Fibroblast of peridontal ligament (primary cell): Measurements from ENCODE around the gene GPR17.

Source experiments
- DNase-seq: peaks from one replicate; pipeline ENCODE4 v3.0.0-alpha.2; 2010; ENCODE audit errors: extremely low read depth

Gene GPR17

GRCh38 chr2:127645395-127646291, at the start of gene GPR17:
Gene GPR17, plus strand, starts transcription at chr2:127646153. Its CDS starts 4,583 bp downstream, at chr2:127650736.
- no peak for DNase-seq

GRCh38 chr2:127596311-127597045, 49.5 kb upstream of the GPR17 start:
- no peak for DNase-seq

- DNase-seq = no peak
Observed at GRCh38 chr2:127597046-127597983, 48.6 kb upstream of the GPR17 start.

- DNase-seq = no peak
Observed at GRCh38 chr2:127597984-127598380, 48.0 kb upstream of the GPR17 start.

- no peak for DNase-seq
Observed at GRCh38 chr2:127598711-127599110, 47.2 kb upstream of the GPR17 start.

- DNase-seq = no peak
Observed at GRCh38 chr2:127599211-127599610, 46.7 kb upstream of the GPR17 start.

- DNase-seq = no peak
Observed at GRCh38 chr2:127604986-127605385, 41.0 kb upstream of the GPR17 start.

GRCh38 chr2:127605691-127606263, 40.2 kb upstream of the GPR17 start:
- no peak for DNase-seq

- no peak for DNase-seq
Observed at GRCh38 chr2:127606625-127607398, 39.1 kb upstream of the GPR17 start.

- no peak for DNase-seq
Observed at GRCh38 chr2:127607399-127607908, 38.5 kb upstream of the GPR17 start.

- no peak for DNase-seq
Observed at GRCh38 chr2:127608061-127609030, 37.6 kb upstream of the GPR17 start.

- no peak for DNase-seq
Observed at GRCh38 chr2:127609031-127609751, 36.8 kb upstream of the GPR17 start.

- no peak for DNase-seq
Observed at GRCh38 chr2:127609818-127610217, 36.1 kb upstream of the GPR17 start.

- DNase-seq = no peak
Observed at GRCh38 chr2:127610561-127610960, 35.4 kb upstream of the GPR17 start.

GRCh38 chr2:127611076-127611925, 34.7 kb upstream of the GPR17 start:
- no peak for DNase-seq

GRCh38 chr2:127612111-127612822, 33.7 kb upstream of the GPR17 start:
- no peak for DNase-seq

- no peak for DNase-seq
Observed at GRCh38 chr2:127614246-127614645, 31.7 kb upstream of the GPR17 start.
